GM21825 (cell line): ENCODE data around the gene FHL3.
"Not testable (repeated sequence)": the region's sequence is repeated elsewhere in the genome, so short reads cannot be mapped to it uniquely, and the experiment has no call there.

Source experiments
- ATAC-seq: cut with Tn5 transposase; IDR thresholded peaks from one replicate; pipeline ENCODE4 v1.9.1; 2021; ENCODE audit warnings: mild to moderate bottlenecking, moderate library complexity; ENCODE audit not compliant: unreplicated experiment

FHL3 gene

GRCh38 chr1:37995751-37996345, 9.5 kb downstream of the FHL3 start:
- ATAC-seq, result no peak

- no peak for ATAC-seq
These were observed 10.3 kb downstream of the FHL3 start for GRCh38 chr1:37994886-37995566.

GRCh38 chr1:37989361-37989930, 15.9 kb downstream of the FHL3 start:
- ATAC-seq, result peak; percentile 32

GRCh38 chr1:37987679-37988078, 17.6 kb downstream of the FHL3 start:
- ATAC-seq, result no peak

GRCh38 chr1:37983546-37983945, 21.8 kb downstream of the FHL3 start:
- ATAC-seq, result no peak

- no peak for ATAC-seq
These were observed 26.8 kb downstream of the FHL3 start for GRCh38 chr1:37978541-37978940.

GRCh38 chr1:37975083-37975482, 30.2 kb downstream of the FHL3 start:
- ATAC-seq, result not testable (repeated sequence)

- ATAC-seq, result no peak
These were observed 30.7 kb downstream of the FHL3 start for GRCh38 chr1:37974567-37974966.

GRCh38 chr1:37973684-37974083, 31.6 kb downstream of the FHL3 start:
- not testable (repeated sequence) for ATAC-seq

- ATAC-seq, result no peak
These were observed 40.0 kb downstream of the FHL3 start for GRCh38 chr1:37965301-37965700.

- ATAC-seq, result not testable (repeated sequence)
These were observed 41.2 kb downstream of the FHL3 start for GRCh38 chr1:37964106-37964505.

GRCh38 chr1:37958690-37959089, 46.6 kb downstream of the FHL3 start:
- ATAC-seq, result no peak

GRCh38 chr1:37955685-37956084, 49.6 kb downstream of the FHL3 start:
- no peak for ATAC-seq

- no peak for ATAC-seq
These were observed 50.9 kb downstream of the FHL3 start for GRCh38 chr1:37954316-37954971.

GRCh38 chr1:37952738-37953137, 52.6 kb downstream of the FHL3 start:
- ATAC-seq, result no peak

GRCh38 chr1:37951783-37952624, 53.3 kb downstream of the FHL3 start:
- ATAC-seq, result no peak

GRCh38 chr1:37951041-37951782, 54.1 kb downstream of the FHL3 start:
- ATAC-seq, result no peak

GRCh38 chr1:37949524-37950152, 55.7 kb downstream of the FHL3 start:
- no peak for ATAC-seq

GRCh38 chr1:37948841-37949240, 56.5 kb downstream of the FHL3 start:
- ATAC-seq, result no peak

- ATAC-seq, result no peak
These were observed 57.1 kb downstream of the FHL3 start for GRCh38 chr1:37948166-37948565.
